OCI-LY1 (cell line): ENCODE data around the gene GSTP1.

Experiments used
- H2AFZ ChIP-seq: fragments of 200-600 bp; sonication (generic), shearing (Covaris generic); 2 replicates; pipeline ENCODE4 v1.6.0; 2014; ENCODE audit warnings: antibody characterized with exemption, mild to moderate bottlenecking, low read length
- H3F3A ChIP-seq: fragments of 200-600 bp; sonication (generic), shearing (Covaris generic); 2 replicates; pipeline ENCODE4 v1.6.0; 2014; ENCODE audit warnings: mild to moderate bottlenecking, antibody characterized with exemption, low read length, moderate library complexity; ENCODE audit not compliant: insufficient read depth
- H3K27ac ChIP-seq: fragments of 200-600 bp; sonication (generic); 2 replicates; pipeline ENCODE4 v1.5.1; 2014; ENCODE audit warnings: low read length, mixed run types, mild to moderate bottlenecking, low read depth; ENCODE audit not compliant: poor library complexity, severe bottlenecking
- H3K27me3 ChIP-seq: fragments of 200-600 bp; sonication (generic); 2 replicates; pipeline ENCODE4 v1.6.0; 2014; ENCODE audit warnings: antibody characterized with exemption, mild to moderate bottlenecking, low read length, moderate library complexity; ENCODE audit not compliant: insufficient read depth
- H3K36me3 ChIP-seq: fragments of 200-600 bp; sonication (generic); 2 replicates; pipeline ENCODE4 v1.6.1; 2014; ENCODE audit warnings: mild to moderate bottlenecking, antibody characterized with exemption, low read length, moderate library complexity, mixed read lengths; ENCODE audit not compliant: insufficient read depth
- H3K4me1 ChIP-seq: fragments of 200-600 bp; sonication (generic); 2 replicates; pipeline ENCODE4 v1.5.1; 2014; ENCODE audit warnings: mild to moderate bottlenecking, low read length, moderate library complexity; ENCODE audit not compliant: insufficient read depth, severe bottlenecking
- H3K4me2 ChIP-seq: fragments of 200-600 bp; sonication (generic), shearing (Covaris generic); 2 replicates; pipeline ENCODE4 v1.6.1; 2014; ENCODE audit warnings: low read length
- H3K4me3 ChIP-seq: fragments of 200-600 bp; sonication (generic); 2 replicates; pipeline ENCODE4 v1.5.1; 2014; ENCODE audit warnings: low read length, low read depth, mild to moderate bottlenecking, mixed read lengths; ENCODE audit not compliant: poor library complexity, severe bottlenecking
- H3K79me2 ChIP-seq: fragments of 200-600 bp; shearing (Covaris generic); 2 replicates; pipeline ENCODE4 v1.6.1; 2016; ENCODE audit warnings: mixed run types, low read length, mixed read lengths; ENCODE audit not compliant: insufficient read depth
- H3K9ac ChIP-seq: fragments of 200-600 bp; sonication (generic), shearing (Covaris generic); 2 replicates; pipeline ENCODE4 v1.6.1; 2014; ENCODE audit warnings: mild to moderate bottlenecking, low read length, mixed read lengths
- H3K9me2 ChIP-seq: fragments of 200-600 bp; sonication (generic), shearing (Covaris generic); 2 replicates; pipeline ENCODE4 v1.6.1; 2014; ENCODE audit warnings: low read depth, mild to moderate bottlenecking, low read length, mixed read lengths
- H3K9me3 ChIP-seq: fragments of 200-600 bp; shearing (Covaris generic); 2 replicates; pipeline ENCODE4 v1.6.1; 2014; ENCODE audit warnings: low read length, mixed read lengths
- H4K20me1 ChIP-seq: fragments of 200-600 bp; sonication (generic), shearing (Covaris generic); 2 replicates; pipeline ENCODE4 v1.6.0; 2016; ENCODE audit warnings: mild to moderate bottlenecking, low read length; ENCODE audit not compliant: insufficient read depth
- CTCF ChIP-seq: fragments of 200-600 bp; sonication (generic), shearing (Covaris generic); IDR thresholded peaks from 2 replicates; pipeline ENCODE4 v1.5.1; 2017; ENCODE audit warnings: mild to moderate bottlenecking, antibody characterized with exemption, low read length, moderate library complexity, mixed read lengths
- EZH2 ChIP-seq: fragments of 200-600 bp; sonication (generic), shearing (Covaris generic); IDR thresholded peaks from 2 replicates; pipeline ENCODE4 v1.8.0; 2017; ENCODE audit warnings: borderline replicate concordance, mixed run types, mild to moderate bottlenecking, antibody characterized with exemption, low read length, moderate library complexity, mixed read lengths

The GSTP1 gene

GRCh38 chr11:67612751-67613150 is 29.1 kb downstream of the GSTP1 start:
- peaks cover 1% of the 10 kb centered on the region; the same call in 1 of the 2 replicates for H3K79me2 ChIP-seq
- H3K9me2 ChIP-seq = no peaks in the 10 kb centered on the region
- H3K4me2 ChIP-seq = no peak overlapping the region
- no peaks in the 10 kb centered on the region for H3K27me3 ChIP-seq
- H3F3A ChIP-seq = no peaks in the 10 kb centered on the region
- H3K36me3 ChIP-seq = peaks cover 52% of the 10 kb centered on the region; the same call in 1 of the 2 replicates
- H3K4me1 ChIP-seq = peaks cover 37% of the 10 kb centered on the region
- no peak overlapping the region for H2AFZ ChIP-seq
- TF ChIP-seq EZH2 (no peak), CTCF (no peak)
- H3K9me3 ChIP-seq = no peaks in the 10 kb centered on the region
- H4K20me1 ChIP-seq = no peaks in the 10 kb centered on the region
- H3K9ac ChIP-seq = no peak overlapping the region
- H3K4me3 ChIP-seq = no peak overlapping the region
- no peak overlapping the region for H3K27ac ChIP-seq

GRCh38 chr11:67613313-67613959 is 29.8 kb downstream of the GSTP1 start:
- peak overlapping the region; percentile 71; the same call in 1 of the 2 replicates for H3K9ac ChIP-seq

GRCh38 chr11:67613960-67614715 is 30.5 kb downstream of the GSTP1 start:
- no peak for TF ChIP-seq EZH2
- peak; percentile 43; the same call in 1 of the 2 replicates for TF ChIP-seq CTCF
- Histone ChIP-seq H3K27ac (peak overlapping the region; percentile 93), H2AFZ (no peak overlapping the region), H3K9ac (peak overlapping the region; percentile 71), H4K20me1 (no peaks in the 10 kb centered on the region), H3K4me2 (peak overlapping the region; percentile 88), H3K36me3 (peaks cover 41% of the 10 kb centered on the region; the same call in 1 of the 2 replicates), H3K4me3 (peak overlapping the region; percentile 50), H3K27me3 (no peaks in the 10 kb centered on the region), H3K79me2 (no peaks in the 10 kb centered on the region), H3F3A (no peaks in the 10 kb centered on the region), H3K9me2 (no peaks in the 10 kb centered on the region), H3K9me3 (no peaks in the 10 kb centered on the region), H3K4me1 (peaks cover 28% of the 10 kb centered on the region)

More at GRCh38 chr11:67613313-67613959, 29.8 kb downstream of the GSTP1 start:
- TF ChIP-seq CTCF = no peak
- TF ChIP-seq EZH2 = no peak
- H3K27ac ChIP-seq = peak overlapping the region; percentile 93
- H3K4me2 ChIP-seq = peak overlapping the region; percentile 88
- H3K79me2 ChIP-seq = no peaks in the 10 kb centered on the region
- no peaks in the 10 kb centered on the region for H4K20me1 ChIP-seq
- peaks cover 30% of the 10 kb centered on the region for H3K4me1 ChIP-seq
- peaks cover 48% of the 10 kb centered on the region; the same call in 1 of the 2 replicates for H3K36me3 ChIP-seq
- no peak overlapping the region for H2AFZ ChIP-seq
- no peaks in the 10 kb centered on the region for H3K9me3 ChIP-seq
- H3K4me3 ChIP-seq = peak overlapping the region; percentile 50
- H3F3A ChIP-seq = no peaks in the 10 kb centered on the region
- H3K9me2 ChIP-seq = no peaks in the 10 kb centered on the region
- H3K27me3 ChIP-seq = no peaks in the 10 kb centered on the region
